ENCODE measurements around the gene USP40.

USP40 gene

DNA sequence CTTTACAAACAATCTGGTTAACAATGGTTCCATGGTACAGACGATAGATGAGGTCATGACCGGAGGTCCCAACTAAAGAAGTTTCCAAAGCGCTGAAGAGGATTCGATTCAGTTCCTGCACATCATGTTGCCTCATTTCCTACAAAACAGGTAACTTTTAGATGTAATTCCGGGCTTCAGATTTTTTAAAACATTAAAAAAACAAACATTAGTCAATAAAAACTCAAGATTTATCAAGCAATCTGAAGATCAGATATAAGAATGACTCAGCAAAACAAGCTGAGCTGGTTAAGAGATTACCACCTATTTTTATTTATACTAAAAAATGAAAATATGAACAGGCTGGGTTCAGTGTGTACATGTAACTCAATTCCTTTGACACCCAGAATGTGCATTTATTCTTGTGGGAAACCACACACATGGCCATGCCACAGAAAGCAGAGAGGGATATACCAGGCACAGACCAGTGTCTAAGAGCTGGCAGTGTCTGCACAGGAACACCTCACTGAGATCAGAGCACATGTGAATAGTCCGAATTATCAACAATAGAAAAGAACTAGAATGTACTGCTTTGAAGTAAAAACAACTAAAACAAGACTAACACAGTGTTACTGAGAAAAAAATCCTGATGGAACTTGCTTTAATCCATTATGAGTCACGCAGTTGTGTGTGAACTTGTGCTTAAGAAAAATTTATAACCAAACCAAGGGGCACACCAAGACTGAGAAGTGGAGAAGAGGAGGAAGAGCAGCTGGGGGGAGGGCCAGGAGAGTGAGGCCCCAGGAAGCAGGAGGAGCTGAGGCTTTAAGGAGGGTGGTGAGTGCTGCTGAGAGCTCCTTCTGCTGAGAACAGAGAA is 9.5 kb downstream of the USP40 start:
- no peak for DNase-seq

DNA sequence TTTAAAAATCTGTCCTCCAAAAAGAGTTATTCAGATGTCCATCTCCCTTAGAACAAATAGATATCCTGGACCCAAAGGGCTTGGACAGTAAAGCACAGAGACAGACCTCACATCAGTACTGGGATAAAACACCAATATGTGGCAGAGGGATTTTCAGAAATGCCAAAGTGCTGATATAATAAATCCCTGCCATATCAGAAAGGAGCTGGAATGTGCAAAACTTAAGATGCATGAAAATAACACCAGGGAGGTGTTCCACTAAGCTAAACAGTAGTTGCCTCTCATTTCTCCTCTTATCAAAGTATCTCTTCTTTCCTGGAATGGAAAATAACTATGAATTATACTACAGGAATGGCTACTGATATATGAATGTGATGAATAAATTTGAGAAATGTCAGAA is 13.2 kb downstream of the USP40 start:
- DNase-seq: no peak

DNA sequence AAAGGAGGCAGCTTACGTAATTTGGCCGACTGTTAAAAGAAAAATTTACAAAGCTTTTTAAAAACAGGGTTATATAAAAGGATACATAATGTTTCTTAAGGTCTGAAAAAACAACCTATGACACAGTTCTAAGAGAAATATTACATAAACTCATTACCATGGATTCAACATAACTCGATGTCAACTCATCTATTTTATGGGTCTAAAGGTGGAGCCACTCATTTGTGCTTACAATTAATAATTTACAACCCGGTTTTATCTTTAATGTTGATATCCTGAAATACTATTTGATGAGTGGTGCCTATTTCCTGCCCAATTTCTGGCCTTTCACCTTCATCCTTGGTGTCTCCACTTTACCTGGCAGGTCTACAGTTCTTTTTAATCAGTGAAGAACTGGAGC is 15.1 kb downstream of the USP40 start:
- no peak for DNase-seq

DNA sequence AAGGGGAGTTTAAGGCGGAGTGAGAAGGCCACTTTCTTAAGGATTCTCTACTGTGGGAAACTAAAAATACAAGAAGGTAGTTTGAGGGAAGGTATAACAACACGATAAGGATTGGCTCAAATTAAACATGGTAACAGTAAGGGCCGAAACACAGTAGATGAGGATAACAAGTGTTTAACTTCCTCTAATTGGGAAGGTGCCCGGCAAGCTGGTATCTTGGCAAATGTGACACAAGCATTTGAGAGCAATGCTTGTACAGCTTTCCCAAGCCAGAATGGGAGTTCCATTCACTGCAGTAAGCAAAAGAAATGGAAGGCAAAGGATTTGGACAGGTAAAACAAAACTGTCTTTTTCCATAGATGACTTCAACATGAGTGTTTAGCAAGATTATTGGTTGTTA is 19.8 kb downstream of the USP40 start:
- DNase-seq: no peak

DNA sequence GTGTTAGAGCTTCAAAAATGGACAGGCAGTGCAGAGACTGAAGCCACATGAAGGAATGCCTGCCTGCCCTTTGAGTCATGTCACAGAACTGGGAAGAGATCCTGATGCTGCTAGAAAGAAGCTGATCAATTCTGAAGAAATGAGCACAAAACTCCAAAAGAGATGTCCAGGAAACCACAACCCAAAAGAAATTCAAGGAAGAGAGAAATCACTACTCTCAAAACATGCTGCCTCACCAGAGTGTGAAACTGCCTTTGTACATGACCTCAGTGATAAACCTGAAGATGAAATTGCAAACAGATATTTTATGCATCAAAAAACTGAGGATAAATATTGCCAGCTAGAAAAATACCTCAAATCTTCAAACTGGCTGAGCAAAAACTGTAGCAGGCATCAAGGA is 20.5 kb downstream of the USP40 start:
- DNase-seq: no peak

DNA sequence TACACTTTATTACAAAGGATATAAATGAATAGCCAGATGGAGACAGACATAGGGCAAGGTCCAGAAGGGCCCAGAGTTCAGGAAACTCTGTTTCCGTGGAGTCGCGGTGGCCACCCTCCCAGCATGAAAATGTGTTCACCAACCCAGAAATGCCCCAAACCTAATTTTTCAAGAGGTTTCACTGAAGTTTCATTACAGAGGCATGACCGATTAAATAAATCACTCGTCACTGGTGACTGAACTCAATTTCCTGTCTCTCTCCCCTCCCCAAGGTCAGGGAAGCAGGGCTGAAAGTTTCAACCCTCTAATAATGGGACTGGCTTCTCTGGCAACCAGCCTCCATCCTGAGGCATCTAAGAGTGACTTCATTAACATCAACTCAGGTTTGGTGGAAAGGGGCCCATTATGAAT is 22.4 kb downstream of the USP40 start:
- no peak for DNase-seq

DNA sequence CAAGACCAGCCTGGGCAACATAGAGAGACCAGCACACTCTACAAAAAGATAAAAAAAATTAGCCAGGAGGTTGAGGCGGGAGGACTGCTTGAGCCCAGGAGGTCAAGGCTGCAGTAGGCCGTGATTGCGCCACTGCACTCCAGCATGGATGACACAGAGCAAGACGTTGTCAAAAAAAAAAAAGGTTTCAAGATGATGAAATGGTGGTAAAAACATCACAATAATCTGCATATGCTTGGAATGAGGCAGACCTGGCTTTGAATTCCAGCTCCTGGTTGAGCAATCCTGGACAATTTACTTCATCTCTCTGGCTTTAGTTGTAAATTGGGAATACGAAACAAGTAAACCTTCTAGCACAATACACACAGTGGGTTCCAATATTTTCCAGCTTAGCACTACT is 24.1 kb downstream of the USP40 start:
- no peak for DNase-seq

DNA sequence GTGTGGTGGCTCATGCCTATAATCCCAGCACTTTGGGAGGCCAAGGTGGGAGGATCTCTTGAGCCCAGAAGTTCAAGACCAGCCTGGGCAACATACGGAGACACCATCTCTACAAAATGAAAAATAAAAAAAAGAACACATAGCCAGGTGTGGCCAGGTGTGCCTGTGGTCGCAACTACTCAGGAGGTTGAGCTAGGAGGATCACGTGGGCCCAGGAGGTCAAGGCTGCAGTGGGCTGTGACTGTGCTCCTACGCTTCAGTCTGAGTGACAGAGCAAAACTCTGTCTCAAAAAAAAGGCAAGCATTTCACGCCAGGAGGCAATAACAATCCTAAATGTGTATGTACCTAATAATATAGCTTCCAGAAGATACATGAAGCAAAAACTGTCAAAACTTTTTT is 27.8 kb downstream of the USP40 start:
- DNase-seq: no peak

DNA sequence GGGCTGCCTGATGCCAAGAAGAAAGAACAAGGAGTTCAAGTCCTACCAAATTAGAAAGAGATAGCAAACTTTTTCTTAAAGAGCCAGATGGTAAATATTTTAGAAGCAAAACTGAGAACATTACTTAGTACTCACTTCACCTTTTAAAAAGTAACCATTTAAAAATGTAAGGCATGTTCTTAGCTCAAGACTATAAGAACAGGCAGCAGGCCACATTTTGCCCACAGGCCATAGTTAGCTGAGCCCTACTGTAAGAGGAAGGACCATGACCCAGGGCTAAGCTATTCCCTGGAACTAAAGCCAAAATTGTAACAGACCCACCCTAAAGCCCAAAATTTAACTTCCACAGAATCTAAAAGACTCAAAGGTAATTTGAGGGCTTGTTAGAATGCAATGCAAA is 31.3 kb downstream of the USP40 start:
- DNase-seq: no peak

DNA sequence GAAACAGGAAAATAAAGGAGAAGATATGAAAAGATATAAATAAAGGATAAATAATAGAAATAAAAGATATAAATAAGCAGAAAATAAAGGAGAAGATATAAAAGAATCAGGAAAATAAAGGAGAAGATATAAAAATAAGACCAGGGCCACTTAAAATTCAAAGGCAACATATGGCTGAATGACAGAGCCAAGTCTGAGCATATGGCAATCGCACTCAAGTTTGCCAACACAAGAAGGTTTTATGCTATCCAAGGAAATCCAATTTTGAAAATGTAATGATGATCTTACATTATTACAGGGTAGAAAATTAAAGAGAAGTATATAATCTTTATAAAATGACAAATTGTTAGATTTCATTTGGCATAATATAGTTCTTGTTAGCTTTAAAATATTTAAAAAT is 33.6 kb downstream of the USP40 start:
- DNase-seq: no peak

DNA sequence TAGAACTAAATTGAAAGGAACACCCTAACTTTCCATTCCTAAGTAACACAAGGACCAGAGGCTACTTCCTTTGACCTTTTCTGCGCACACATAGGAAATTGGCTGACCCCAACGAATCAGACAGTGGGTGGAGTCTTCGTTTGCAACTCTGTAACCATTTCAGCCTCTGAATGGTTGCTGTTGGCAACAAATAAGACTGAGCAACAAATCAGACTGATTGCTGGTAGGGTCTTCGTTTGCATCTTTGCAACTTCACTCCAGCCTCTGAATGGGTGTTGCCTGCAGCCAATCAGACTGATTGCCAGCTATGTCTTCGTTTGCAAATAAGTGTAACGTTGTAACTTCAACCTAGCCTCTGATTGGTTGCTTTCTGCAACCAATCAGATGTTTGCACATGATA is 34.6 kb downstream of the USP40 start:
- no peak for DNase-seq

DNA sequence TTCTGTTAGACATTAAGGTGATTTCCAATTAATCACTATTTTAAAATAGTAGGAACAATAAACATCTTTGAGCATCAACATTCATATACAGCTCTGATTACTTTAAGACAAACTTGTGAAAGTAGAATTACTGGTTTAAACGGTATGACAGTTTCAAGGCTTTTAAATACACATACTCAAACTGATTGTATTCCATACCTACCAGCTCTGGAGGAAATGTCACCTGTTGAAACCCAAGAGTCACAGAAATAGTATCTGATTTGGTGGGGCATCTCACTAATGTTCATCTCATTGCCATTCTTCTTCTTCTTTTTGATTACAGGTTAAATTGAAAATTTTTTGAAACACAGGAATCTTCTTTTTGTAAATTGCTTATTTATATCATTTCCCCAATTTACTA is 36.2 kb downstream of the USP40 start:
- DNase-seq: no peak

DNA sequence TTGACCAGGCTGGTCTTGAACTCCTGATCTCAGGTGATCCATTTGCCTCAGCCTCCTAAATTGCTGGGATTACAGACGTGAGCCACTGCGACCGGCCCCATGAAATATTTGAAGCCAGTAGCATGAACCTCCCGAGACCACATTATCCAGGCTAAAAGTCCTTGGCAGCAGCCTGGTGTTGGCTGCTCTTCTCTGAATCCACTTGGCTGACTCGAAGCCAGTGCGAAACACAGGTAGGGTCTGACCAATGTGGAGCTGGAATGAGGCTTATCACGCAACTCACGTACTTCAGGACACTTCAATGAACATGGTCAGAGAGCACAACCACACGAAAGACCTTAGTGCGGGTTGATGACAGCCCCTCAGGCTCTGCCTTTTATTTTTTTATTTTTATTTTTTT is 38.4 kb downstream of the USP40 start:
- no peak for DNase-seq

DNA sequence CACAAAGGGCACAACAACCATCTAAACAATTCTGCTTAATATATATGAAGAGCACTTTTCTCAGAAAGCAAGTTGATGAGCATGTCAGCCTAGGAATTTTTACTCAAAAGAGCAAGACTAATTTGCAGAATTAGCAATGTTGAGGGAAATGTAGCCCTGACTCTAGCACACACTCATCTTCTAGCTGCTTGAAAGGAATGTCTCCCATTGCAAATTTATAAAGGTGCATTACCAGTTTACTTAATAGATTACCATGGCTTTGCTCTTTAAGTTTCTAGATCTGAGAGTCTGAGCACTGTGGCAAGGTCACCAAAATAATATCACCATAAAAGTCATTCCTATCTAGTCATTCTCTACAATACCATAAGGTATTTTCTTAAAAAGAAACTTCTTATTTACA is 40.8 kb downstream of the USP40 start:
- DNase-seq: no peak

DNA sequence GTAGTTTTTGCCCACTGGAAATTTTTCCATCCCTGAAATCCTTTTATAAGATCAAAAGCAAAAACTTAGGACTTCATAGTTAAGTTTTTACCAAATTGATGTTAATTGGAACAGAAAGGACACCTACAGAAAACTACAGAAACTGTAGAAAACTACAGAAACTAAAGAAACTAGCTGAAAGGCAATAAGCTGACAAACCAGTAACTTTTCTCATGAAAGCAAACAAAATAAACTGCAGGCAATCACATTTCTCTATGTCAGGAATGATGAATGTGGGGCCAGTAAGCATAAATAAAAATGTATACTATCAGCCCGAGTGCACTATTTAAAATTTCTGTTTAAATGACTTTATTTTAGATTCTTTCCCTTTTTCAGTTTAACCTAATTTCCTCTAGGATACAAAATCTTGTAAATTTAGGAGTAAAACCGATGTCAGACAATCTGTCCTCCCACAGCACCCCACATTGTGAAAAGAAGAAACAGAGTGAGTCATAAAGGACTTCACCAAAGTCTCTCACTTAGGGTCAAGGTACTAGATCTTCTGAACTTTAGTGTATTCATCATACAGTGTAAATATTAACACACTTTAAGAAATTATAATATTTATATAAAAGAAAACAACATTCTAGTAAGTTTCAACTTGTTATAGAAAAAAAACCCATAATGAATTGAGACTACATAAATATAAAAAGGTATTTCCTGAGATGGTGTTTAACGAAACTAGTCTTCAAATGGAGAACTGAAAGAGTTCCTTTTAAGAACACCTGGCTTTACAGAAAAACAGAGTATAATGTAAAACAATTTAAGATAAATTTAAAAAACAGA is 46.6 kb downstream of the USP40 start:
- DNase-seq: no peak

DNA sequence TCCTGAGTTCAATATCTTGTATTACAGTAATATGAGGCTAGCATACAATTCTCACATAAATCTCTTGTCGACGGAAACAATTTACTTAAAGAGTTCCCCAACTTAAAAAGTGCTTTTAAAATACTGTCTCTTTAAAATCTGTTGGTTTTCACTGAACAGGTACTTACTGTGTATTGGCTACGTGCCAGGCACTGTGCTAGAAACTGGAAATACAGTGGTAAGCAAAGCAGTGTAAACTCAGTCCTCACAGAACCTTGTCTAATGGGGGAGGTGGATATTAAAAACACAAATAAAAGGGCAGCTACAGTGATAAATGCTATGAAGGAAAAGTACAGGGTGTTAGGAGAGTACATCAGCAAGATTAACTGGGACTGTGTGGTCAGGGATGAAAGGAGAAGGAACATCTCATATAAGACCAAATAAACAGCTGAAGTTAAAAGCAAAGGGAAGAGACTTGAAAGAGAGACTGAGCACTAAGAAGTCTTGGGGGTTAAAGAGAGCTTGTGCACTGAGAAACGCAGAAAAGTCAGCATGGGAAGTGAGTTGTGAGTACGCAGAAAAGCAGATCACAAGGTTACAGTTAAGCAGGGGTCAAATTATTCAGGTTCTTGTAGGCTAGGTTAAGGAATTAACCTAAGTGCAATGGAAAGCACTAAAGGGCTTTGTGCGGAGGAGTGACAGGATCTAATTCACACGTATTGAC is 52.5 kb downstream of the USP40 start:
- no peak for DNase-seq

DNA sequence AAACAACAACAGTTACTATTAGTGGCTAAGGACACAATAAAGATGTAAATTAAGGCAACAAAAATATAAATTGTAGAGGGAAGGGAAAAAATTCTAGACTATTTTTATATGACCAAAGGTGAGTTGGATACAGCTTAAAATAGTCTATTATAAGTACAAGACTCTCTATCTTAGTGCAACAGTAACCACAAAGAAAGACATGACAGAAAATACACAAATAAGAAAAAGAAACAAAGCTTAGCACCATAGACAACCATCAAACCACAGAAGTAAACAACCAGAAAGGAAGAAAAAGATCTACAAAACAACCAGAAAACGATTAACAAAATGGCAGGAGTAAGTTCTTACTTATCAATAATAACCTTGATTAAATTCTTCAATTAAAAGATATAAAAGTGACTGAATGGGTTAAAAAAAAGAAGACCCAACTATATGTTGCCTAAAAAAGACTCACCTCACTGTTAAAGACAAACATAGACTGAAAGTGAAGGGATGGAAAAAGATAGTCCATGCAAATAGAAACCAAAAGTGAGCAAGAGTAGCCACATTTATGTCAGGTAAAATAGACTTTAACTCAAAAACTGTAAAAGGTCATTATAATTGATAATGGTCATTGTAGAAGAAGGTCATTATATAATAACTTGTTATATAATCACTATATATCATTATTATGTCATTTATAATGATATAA is 62.5 kb downstream of the USP40 start:
- no peak for DNase-seq

DNA sequence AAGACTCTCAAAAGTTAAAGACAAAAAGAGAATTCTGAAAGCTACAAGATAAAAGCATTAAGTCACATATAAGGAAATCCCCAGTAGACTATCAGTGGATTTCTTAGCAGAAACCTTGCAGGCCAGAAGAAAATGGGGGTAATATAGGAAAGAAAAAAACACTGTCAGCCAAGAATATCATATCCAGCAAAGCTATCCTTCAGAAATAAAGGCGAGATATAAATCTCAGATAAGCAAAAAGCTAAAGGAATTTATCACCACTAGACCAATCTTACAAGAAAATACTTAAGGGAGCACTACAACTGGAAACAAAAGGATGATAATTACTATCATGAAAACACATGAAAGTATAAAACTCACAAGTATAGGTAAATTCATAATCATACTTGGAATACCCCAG is 63.1 kb downstream of the USP40 start:
- DNase-seq: no peak

DNA sequence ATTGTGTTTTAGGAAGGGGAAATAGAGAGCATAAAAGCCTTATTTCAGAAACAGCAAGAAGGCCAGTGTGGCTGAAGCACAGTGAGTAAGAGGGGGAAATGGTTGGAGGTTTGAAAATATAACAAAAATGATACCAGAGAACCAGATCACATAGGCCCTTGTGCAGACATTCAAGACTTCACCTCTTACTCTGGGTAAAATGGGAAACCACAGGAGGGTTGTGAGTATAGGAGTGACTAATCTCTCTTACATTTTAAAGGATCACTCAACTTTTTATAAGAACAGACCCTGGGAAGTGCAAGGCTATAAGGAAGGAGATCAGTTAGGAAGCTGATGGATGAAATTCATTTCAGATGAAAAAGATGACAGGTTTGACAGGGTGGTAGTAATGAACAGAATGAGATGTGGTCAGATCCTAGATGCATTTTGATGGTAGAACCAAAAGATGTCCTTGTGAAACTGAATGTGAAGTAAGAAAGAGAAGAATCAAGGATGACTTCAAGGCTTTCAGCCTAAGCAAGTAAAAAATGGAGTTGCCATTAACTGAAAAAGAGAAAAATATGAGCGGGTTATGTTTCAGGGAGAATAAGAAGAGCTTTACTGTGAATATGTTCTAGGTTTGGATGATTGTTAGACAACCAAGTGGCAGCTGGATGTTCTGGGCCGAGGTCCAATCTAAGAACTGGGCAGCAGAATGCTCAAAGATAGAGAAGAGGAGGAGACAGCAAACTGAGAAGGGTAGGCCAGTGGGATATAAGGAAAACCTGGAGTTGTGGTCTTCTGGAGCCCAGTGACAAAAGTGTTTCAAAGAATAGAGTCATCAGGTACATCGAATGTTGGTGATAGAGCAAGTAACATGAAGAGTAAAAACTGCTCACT is 65.1 kb downstream of the USP40 start:
- no peak for DNase-seq

DNA sequence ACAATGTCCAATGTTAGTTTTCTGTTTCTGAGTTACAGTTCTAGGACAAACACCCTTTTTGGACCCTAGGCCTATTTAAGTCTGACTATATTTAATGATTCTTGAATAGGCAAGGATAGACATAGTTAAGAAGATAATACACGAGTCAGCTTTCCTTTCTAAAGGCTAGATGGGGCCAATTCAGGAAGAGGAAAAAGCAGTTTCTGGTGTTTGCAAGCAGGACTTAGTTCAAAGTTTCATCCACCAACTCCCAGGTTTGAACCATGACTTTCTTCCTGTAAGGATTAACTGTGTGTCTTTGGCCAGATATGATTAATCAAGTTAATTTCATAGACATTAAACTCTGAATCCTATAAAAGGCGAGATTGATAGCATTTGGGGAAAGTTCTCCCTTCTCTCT is 66.7 kb downstream of the USP40 start:
- DNase-seq: no peak

DNA sequence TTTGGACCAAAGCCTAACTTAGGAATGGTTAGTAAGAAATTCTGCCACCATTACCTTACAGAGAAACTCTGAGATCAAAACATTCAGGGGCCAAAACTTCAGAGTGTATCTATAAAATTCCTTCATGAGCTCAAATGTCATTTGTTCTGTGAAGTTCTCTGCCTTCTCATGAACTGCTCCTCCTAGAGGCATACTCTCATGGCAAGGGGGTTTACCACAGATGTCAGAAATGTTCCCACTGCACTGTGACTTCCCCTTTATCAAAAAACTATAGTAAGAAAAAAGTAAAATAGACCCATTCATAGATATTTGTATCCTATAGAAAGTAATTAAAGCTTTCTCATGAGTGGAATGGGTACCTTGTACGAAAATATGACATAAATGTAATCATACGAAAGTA is 68.5 kb downstream of the USP40 start:
- DNase-seq: no peak

DNA sequence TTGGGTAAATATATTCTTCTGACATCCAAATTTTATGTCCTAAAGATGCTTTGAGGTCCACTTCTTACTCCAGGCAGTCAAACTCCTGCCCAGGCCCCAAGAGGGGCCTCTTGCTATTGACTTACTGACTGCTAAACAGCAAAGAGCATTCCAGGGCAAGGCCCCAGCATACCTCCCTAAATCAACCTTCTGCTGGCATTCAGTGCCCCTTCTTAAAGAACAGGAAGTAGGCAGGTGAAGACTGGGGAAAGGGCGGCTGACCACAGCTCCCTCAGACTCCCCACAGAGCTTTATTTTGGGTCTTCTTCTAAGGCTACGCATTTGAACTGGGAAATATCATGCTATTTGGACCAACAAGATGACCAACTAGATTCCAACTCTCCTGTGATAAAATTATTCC is 68.9 kb downstream of the USP40 start:
- DNase-seq: no peak

All from activated effector memory CD4-positive, alpha-beta T cell treated with Interleukin-2 at 50 U/mL for 16 hours (primary cell).